Panc1 (cell line): ENCODE results near the gene NPAS3.

Experiments
- SIN3A ChIP-seq: IDR thresholded peaks from 2 replicates; pipeline ENCODE4 v1.6.1; 2012; ENCODE audit warnings: low read depth, mild to moderate bottlenecking, low read length, moderate library complexity, borderline replicate concordance; ENCODE audit not compliant: insufficient read depth
- TF ChIP-seq, protein P1 (sequence below): fragments of 450-650 bp; IDR thresholded peaks from 2 replicates; pipeline ENCODE4 v1.5.1; 2017; ENCODE audit warnings: mild to moderate bottlenecking
- TF ChIP-seq, protein P2 (sequence below), 2 experiments: IDR thresholded peaks; 2 replicates each; pipeline ENCODE4 v1.6.1; 2011 to 2012; ENCODE audit warnings: low read depth in 2 of 2, control low read depth in 1 of 2, low read length in 1 of 2, mild to moderate bottlenecking in 1 of 2, moderate library complexity in 1 of 2; ENCODE audit not compliant: insufficient read depth in 1 of 2

DNA sequence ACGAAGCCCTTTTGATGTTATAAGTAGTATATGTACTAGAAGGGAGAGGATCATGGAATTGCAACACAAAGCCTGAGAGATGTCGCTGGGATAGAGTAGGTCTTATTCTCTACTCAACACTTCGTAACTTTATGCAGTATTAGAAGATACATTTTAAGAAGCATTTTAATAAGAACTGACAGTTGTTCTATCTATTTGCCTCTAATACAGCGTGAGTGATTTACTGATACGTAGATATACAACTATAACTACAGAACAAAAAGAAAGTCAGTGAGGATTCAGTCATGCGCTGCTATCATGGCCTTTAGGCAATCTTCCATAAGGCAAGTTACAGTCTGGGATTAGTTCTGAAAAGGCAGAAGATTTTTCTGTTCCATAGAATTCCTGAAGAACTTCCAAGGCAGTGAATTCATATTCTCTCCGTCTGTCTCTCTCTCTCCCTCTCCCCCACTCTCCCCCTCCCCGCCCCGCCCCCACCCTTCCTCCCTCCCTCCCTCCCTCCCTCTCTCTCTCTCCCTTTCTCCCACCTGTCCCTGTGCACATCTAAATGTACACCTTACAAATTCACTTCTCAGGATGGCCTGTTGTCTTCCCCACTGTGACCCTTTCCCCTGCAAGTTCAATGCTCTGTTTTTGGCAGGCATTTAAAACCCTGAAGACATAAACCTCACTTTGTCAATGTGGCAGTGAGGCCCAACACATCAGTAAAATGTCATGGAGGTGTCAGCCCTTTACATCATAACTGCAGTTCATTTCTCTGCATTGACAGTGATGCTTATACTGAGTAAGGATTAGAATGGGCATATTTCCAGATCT, 541.6 kb downstream of the NPAS3 start:
- TF ChIP-seq, protein P1, sequence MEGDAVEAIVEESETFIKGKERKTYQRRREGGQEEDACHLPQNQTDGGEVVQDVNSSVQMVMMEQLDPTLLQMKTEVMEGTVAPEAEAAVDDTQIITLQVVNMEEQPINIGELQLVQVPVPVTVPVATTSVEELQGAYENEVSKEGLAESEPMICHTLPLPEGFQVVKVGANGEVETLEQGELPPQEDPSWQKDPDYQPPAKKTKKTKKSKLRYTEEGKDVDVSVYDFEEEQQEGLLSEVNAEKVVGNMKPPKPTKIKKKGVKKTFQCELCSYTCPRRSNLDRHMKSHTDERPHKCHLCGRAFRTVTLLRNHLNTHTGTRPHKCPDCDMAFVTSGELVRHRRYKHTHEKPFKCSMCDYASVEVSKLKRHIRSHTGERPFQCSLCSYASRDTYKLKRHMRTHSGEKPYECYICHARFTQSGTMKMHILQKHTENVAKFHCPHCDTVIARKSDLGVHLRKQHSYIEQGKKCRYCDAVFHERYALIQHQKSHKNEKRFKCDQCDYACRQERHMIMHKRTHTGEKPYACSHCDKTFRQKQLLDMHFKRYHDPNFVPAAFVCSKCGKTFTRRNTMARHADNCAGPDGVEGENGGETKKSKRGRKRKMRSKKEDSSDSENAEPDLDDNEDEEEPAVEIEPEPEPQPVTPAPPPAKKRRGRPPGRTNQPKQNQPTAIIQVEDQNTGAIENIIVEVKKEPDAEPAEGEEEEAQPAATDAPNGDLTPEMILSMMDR: no peak
- TF ChIP-seq, protein P2, sequence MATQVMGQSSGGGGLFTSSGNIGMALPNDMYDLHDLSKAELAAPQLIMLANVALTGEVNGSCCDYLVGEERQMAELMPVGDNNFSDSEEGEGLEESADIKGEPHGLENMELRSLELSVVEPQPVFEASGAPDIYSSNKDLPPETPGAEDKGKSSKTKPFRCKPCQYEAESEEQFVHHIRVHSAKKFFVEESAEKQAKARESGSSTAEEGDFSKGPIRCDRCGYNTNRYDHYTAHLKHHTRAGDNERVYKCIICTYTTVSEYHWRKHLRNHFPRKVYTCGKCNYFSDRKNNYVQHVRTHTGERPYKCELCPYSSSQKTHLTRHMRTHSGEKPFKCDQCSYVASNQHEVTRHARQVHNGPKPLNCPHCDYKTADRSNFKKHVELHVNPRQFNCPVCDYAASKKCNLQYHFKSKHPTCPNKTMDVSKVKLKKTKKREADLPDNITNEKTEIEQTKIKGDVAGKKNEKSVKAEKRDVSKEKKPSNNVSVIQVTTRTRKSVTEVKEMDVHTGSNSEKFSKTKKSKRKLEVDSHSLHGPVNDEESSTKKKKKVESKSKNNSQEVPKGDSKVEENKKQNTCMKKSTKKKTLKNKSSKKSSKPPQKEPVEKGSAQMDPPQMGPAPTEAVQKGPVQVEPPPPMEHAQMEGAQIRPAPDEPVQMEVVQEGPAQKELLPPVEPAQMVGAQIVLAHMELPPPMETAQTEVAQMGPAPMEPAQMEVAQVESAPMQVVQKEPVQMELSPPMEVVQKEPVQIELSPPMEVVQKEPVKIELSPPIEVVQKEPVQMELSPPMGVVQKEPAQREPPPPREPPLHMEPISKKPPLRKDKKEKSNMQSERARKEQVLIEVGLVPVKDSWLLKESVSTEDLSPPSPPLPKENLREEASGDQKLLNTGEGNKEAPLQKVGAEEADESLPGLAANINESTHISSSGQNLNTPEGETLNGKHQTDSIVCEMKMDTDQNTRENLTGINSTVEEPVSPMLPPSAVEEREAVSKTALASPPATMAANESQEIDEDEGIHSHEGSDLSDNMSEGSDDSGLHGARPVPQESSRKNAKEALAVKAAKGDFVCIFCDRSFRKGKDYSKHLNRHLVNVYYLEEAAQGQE (IDR thresholded peaks at IDR 0.05; ENCODE audit: insufficient read depth in 1 of 2, low read depth in 2 of 2, low read length in 1 of 2): no peak
- no peak for TF ChIP-seq SIN3A
